SK-N-MC (cell line): ENCODE data around the gene MLF2.

Source experiments
- DNase-seq: peaks from one replicate; pipeline ENCODE4 v3.0.0-alpha.2; 2011; ENCODE audit warnings: low read depth, low spot score
- H3K27ac ChIP-seq: fragments of 200-600 bp; sonication (generic); 2 replicates; pipeline ENCODE4 v1.5.1; 2016; ENCODE audit warnings: mixed run types
- H3K36me3 ChIP-seq: fragments of 200-600 bp; sonication (generic); 2 replicates; pipeline ENCODE4 v1.6.1; 2017; ENCODE audit warnings: antibody characterized with exemption, low read length, mixed read lengths; ENCODE audit not compliant: insufficient read depth
- H3K4me3 ChIP-seq: fragments of 200-600 bp; sonication (generic); 2 replicates; pipeline ENCODE4 v1.5.1; 2016
- H3K9ac ChIP-seq: fragments of 200-600 bp; sonication (generic); 2 replicates; pipeline ENCODE4 v1.8.0; 2017; ENCODE audit warnings: mixed run types, mixed read lengths; ENCODE audit not compliant: insufficient read length
- H3K9me3 ChIP-seq: fragments of 200-600 bp; sonication (generic); 2 replicates; pipeline ENCODE4 v1.6.1; 2017; ENCODE audit warnings: low read depth, mild to moderate bottlenecking, antibody characterized with exemption, low read length, moderate library complexity, mixed read lengths
- EZH2 ChIP-seq: fragments of 200-600 bp; sonication (generic); IDR thresholded peaks from one replicate; pipeline ENCODE4 v1.6.1; 2017; ENCODE audit warnings: antibody characterized with exemption
- FOXP2 ChIP-seq: optimal IDR thresholded peaks from 2 replicates; pipeline ENCODE3; 2011; ENCODE audit warnings: mild to moderate bottlenecking, moderate library complexity; ENCODE audit not compliant: insufficient read depth; ENCODE audit errors: extremely low read length, control extremely low read depth
- POLR2AphosphoS5 ChIP-seq: IDR thresholded peaks from 2 replicates; pipeline ENCODE4 v1.6.1; 2012; ENCODE audit warnings: mild to moderate bottlenecking, low read depth, low read length, borderline replicate concordance

Gene MLF2

GRCh38 chr12:6699989-6700645 lies 52.8 kb downstream of the MLF2 start:
- Histone ChIP-seq H3K9me3 (no peaks in the 10 kb centered on the region), H3K27ac (no peak overlapping the region), H3K4me3 (peak overlapping the region; percentile 80), H3K9ac (no peak overlapping the region), H3K36me3 (no peaks in the 10 kb centered on the region)
- TF ChIP-seq FOXP2, result no peak
- TF ChIP-seq EZH2, result no peak
- no peak for TF ChIP-seq POLR2AphosphoS5
- DNase-seq, result no peak

- TF ChIP-seq EZH2 (no peak), POLR2AphosphoS5 (no peak), FOXP2 (no peak)
- H3K9ac ChIP-seq, result no peak overlapping the region
- no peaks in the 10 kb centered on the region for H3K36me3 ChIP-seq
- no peaks in the 10 kb centered on the region for H3K9me3 ChIP-seq
- no peak overlapping the region for H3K27ac ChIP-seq
- no peak for DNase-seq
- H3K4me3 ChIP-seq, result peak overlapping the region; percentile 80
Measured at GRCh38 chr12:6699259-6699988, 53.5 kb downstream of the MLF2 start.

- no peaks in the 10 kb centered on the region for H3K36me3 ChIP-seq
- no peaks in the 10 kb centered on the region for H3K9me3 ChIP-seq
- H3K9ac ChIP-seq, result no peak overlapping the region
- no peak overlapping the region for H3K4me3 ChIP-seq
- DNase-seq, result no peak
- TF ChIP-seq FOXP2, result no peak
- TF ChIP-seq EZH2, result no peak
- no peak for TF ChIP-seq POLR2AphosphoS5
- H3K27ac ChIP-seq, result no peak overlapping the region
Measured at GRCh38 chr12:6698352-6699046, 54.4 kb downstream of the MLF2 start.
